ENCODE data around the gene NIM1K.
"Not testable (repeated sequence)": the region's sequence is repeated elsewhere in the genome, so short reads cannot be mapped to it uniquely, and the experiment has no call there.

The NIM1K gene

GRCh38 chr5:43190755-43191603 lies 1.0 kb upstream of the NIM1K start:
- DNase-seq (ENCODE audit: low read depth in 2 of 2), result no peak

GRCh38 chr5:43192558-43193180 lies 644 bp downstream of the NIM1K start:
- DNase-seq (ENCODE audit: low read depth in 2 of 2), result no peak

- no peak for DNase-seq (ENCODE audit: low read depth in 2 of 2)
Observed at GRCh38 chr5:43193181-43193893, 1.3 kb downstream of the NIM1K start.

- no peak for DNase-seq (ENCODE audit: low read depth in 2 of 2)
Observed at GRCh38 chr5:43193894-43194265, 1.9 kb downstream of the NIM1K start.

GRCh38 chr5:43195670-43196265 lies 3.7 kb downstream of the NIM1K start:
- no peak for DNase-seq (ENCODE audit: low read depth in 2 of 2)

GRCh38 chr5:43197535-43197934 lies 5.5 kb downstream of the NIM1K start:
- no peak for DNase-seq (ENCODE audit: low read depth in 2 of 2)

GRCh38 chr5:43201442-43201841 lies 9.4 kb downstream of the NIM1K start:
- DNase-seq (ENCODE audit: low read depth in 2 of 2), result not testable (repeated sequence)

GRCh38 chr5:43202380-43202779 lies 10.4 kb downstream of the NIM1K start:
- DNase-seq (ENCODE audit: low read depth in 2 of 2), result no peak

GRCh38 chr5:43203373-43203772 lies 11.3 kb downstream of the NIM1K start:
- DNase-seq (ENCODE audit: low read depth in 2 of 2), result no peak

- DNase-seq (ENCODE audit: low read depth in 2 of 2), result no peak
Observed at GRCh38 chr5:43204958-43205357, 12.9 kb downstream of the NIM1K start.

- DNase-seq (ENCODE audit: low read depth in 2 of 2), result no peak
Observed at GRCh38 chr5:43207601-43208000, 15.6 kb downstream of the NIM1K start.

GRCh38 chr5:43208658-43209057 lies 16.6 kb downstream of the NIM1K start:
- no peak for DNase-seq (ENCODE audit: low read depth in 2 of 2)

GRCh38 chr5:43209060-43209459 lies 17.0 kb downstream of the NIM1K start:
- no peak for DNase-seq (ENCODE audit: low read depth in 2 of 2)

GRCh38 chr5:43209833-43210232 lies 17.8 kb downstream of the NIM1K start:
- DNase-seq (ENCODE audit: low read depth in 2 of 2), result no peak

- DNase-seq (ENCODE audit: low read depth in 2 of 2), result no peak
Observed at GRCh38 chr5:43210570-43210969, 18.5 kb downstream of the NIM1K start.

- no peak for DNase-seq (ENCODE audit: low read depth in 2 of 2)
Observed at GRCh38 chr5:43213951-43214350, 21.9 kb downstream of the NIM1K start.

- no peak for DNase-seq (ENCODE audit: low read depth in 2 of 2)
Observed at GRCh38 chr5:43215073-43215631, 23.1 kb downstream of the NIM1K start.

GRCh38 chr5:43216941-43217340 lies 24.9 kb downstream of the NIM1K start:
- no peak for DNase-seq (ENCODE audit: low read depth in 2 of 2)

GRCh38 chr5:43219120-43219519 lies 27.1 kb downstream of the NIM1K start:
- no peak for DNase-seq (ENCODE audit: low read depth in 2 of 2)

GRCh38 chr5:43221502-43221901 lies 29.5 kb downstream of the NIM1K start:
- no peak for DNase-seq (ENCODE audit: low read depth in 2 of 2)

- DNase-seq (ENCODE audit: low read depth in 2 of 2), result no peak
Observed at GRCh38 chr5:43225649-43226245, 33.7 kb downstream of the NIM1K start.

- DNase-seq (ENCODE audit: low read depth in 2 of 2), result no peak
Observed at GRCh38 chr5:43227655-43228054, 35.6 kb downstream of the NIM1K start.

Measured in stimulated activated CD8-positive, alpha-beta memory T cell treated with anti-CD3 and anti-CD28 coated beads, Interleukin-7, amount 100 ng/mL, for 4 hours (primary cell).